GM23338 (cell line): ENCODE results near the gene DNAH6. TPM values are rescaled to one million over a fixed set of nuclear protein-coding genes. Genes with fewer than 3 reads are reported as not detected.
"Not testable (repeated sequence)": the region's sequence is repeated elsewhere in the genome, so short reads cannot be mapped to it uniquely, and the experiment has no call there.

ENCODE experiments used
- ATAC-seq: fragments of 200-7000 bp; cut with Tn5 transposase; 3 replicates; pipeline ENCODE4 v1.9.1; 2020
- DNase-seq: peaks from one replicate; pipeline ENCODE4 v3.0.0-alpha.2; 2015; ENCODE audit warnings: low spot score
- H2AFZ ChIP-seq: fragments of 200-600 bp; sonication (generic); 2 replicates; pipeline ENCODE4 v1.8.0; 2016; ENCODE audit warnings: antibody characterized with exemption, mild to moderate bottlenecking, moderate library complexity
- H3F3A ChIP-seq: fragments of 200-600 bp; sonication (generic); replicated peaks from 2 replicates; pipeline ENCODE4 v1.8.0; 2017; ENCODE audit warnings: antibody characterized with exemption, mixed run types, low read depth
- H3K27ac ChIP-seq: fragments of 200-600 bp; sonication (generic); 2 replicates; pipeline ENCODE4 v1.6.1; 2016; ENCODE audit warnings: low read depth
- H3K27me3 ChIP-seq: fragments of 200-600 bp; sonication (generic); 2 replicates; pipeline ENCODE4 v1.8.0; 2016; ENCODE audit warnings: mild to moderate bottlenecking, mixed run types, moderate library complexity; ENCODE audit not compliant: insufficient read depth
- H3K36me3 ChIP-seq: fragments of 200-600 bp; sonication (generic); 2 replicates; pipeline ENCODE4 v1.8.0; 2016; ENCODE audit warnings: mild to moderate bottlenecking; ENCODE audit not compliant: insufficient read depth
- H3K4me1 ChIP-seq: fragments of 200-600 bp; sonication (generic); 2 replicates; pipeline ENCODE4 v1.8.0; 2016; ENCODE audit warnings: mild to moderate bottlenecking, moderate library complexity; ENCODE audit not compliant: insufficient read depth
- H3K4me2 ChIP-seq: fragments of 200-600 bp; sonication (generic); 2 replicates; pipeline ENCODE4 v1.7.1; 2017; ENCODE audit warnings: mixed run types
- H3K4me3 ChIP-seq: fragments of 200-600 bp; sonication (generic); 2 replicates; pipeline ENCODE4 v1.6.1; 2016; ENCODE audit warnings: mixed run types
- H3K79me2 ChIP-seq: fragments of 200-600 bp; sonication (generic); replicated peaks from 2 replicates; pipeline ENCODE4 v1.8.0; 2017; ENCODE audit warnings: mild to moderate bottlenecking; ENCODE audit not compliant: insufficient read depth
- H3K9me2 ChIP-seq: fragments of 200-600 bp; sonication (generic); 2 replicates; pipeline ENCODE4 v1.8.0; 2017; ENCODE audit not compliant: insufficient read depth
- H4K20me1 ChIP-seq: fragments of 200-600 bp; sonication (generic); replicated peaks from 2 replicates; pipeline ENCODE4 v1.8.0; 2017; ENCODE audit warnings: mild to moderate bottlenecking; ENCODE audit not compliant: insufficient read depth
- H3K27ac Mint-ChIP-seq: 2 replicates; pipeline ENCODE4 v1.8.0; 2020; ENCODE audit warnings: inconsistent platforms, mild to moderate bottlenecking, moderate library complexity, mixed read lengths
- H3K27me3 Mint-ChIP-seq: 3 replicates; pipeline ENCODE4 v1.8.0; 2022; ENCODE audit warnings: low read depth, mild to moderate bottlenecking, moderate library complexity, mixed read lengths, inconsistent platforms; ENCODE audit not compliant: insufficient read depth, poor library complexity
- H3K36me3 Mint-ChIP-seq: 3 replicates; pipeline ENCODE4 v1.8.0; 2021; ENCODE audit warnings: low read depth, mild to moderate bottlenecking, inconsistent platforms, moderate library complexity, mixed read lengths
- H3K4me1 Mint-ChIP-seq: 3 replicates; pipeline ENCODE4 v1.8.0; 2020; ENCODE audit warnings: mild to moderate bottlenecking, inconsistent platforms, mixed read lengths
- H3K4me3 Mint-ChIP-seq: 3 replicates; pipeline ENCODE4 v1.8.0; 2021; ENCODE audit warnings: moderate library complexity, mild to moderate bottlenecking, inconsistent platforms, mixed read lengths
- H3K9me3 Mint-ChIP-seq: 3 replicates; pipeline ENCODE4 v1.8.0; 2020; ENCODE audit warnings: moderate library complexity, mild to moderate bottlenecking, inconsistent platforms, mixed read lengths
- CREB1 ChIP-seq: fragments of 250-450 bp; sonication (Bioruptor Pico); IDR thresholded peaks from 2 replicates; pipeline ENCODE4 v1.5.0; 2020; ENCODE audit warnings: low read depth, mild to moderate bottlenecking, moderate library complexity
- STAT1 ChIP-seq: IDR thresholded peaks from one replicate; pipeline ENCODE4 v1.6.1; 2016; ENCODE audit warnings: antibody characterized with exemption; ENCODE audit not compliant: unreplicated experiment
- ZNF114 ChIP-seq: fragments of 250-450 bp; sonication (Bioruptor Pico); IDR thresholded peaks from 2 replicates; pipeline ENCODE4 v1.5.0; 2020; ENCODE audit warnings: mild to moderate bottlenecking, moderate library complexity
- ZNF331 ChIP-seq: fragments of 250-450 bp; sonication (Bioruptor Pico); IDR thresholded peaks from 2 replicates; pipeline ENCODE4 v1.5.0; 2020; ENCODE audit warnings: low read depth, mild to moderate bottlenecking, moderate library complexity
- polyA plus RNA-seq: library from polyadenylated mRNA; unstranded; fragments of >200 nt; fragmentation: Nextera tagmentation; extraction: Ambion mirVana; gene quantifications from 2 replicates; pipeline ENCODE4 v1.2.1, GENCODE V29; 2016
- total RNA-seq: library from RNA; depleted of rRNA; stranded (reverse); fragments of >200 nt; shearing (Covaris generic); gene quantifications from 2 replicates; pipeline ENCODE4 v1.2.3, GENCODE V29; 2014; rRNA removed

DNAH6 gene
- total and polyA plus RNA-seq, 2 experiments from 2014 or later: 0.27 to 0.31 TPM

DNA sequence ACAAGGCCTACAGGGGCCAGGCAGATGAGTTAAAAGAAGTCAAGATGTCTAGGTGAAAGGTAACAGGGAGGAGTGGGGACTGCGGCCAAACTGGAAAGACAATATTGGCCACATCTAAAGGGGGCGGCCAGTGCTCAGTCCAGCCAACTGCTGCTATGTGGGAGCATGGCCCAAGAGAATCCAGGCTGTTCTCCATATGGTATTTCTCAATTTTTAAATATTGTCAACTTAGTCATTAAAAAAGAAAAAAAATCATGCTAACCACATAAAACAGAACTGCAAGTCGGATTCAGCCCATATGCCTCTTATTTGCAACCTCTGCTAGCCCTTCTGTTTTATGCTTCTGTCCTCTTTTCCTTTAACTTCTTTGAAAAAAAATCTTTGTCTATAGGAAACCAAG, 349.8 kb downstream of the DNAH6 start:
- Mint-ChIP-seq H3K27ac (no peak overlapping the region), H3K36me3 (no peaks in the 10 kb centered on the region), H3K9me3 (no peaks in the 10 kb centered on the region; the same call in 2 of the 3 replicates), H3K4me1 (peaks cover 10% of the 10 kb centered on the region), H3K27me3 (peaks cover 3% of the 10 kb centered on the region), H3K4me3 (no peak overlapping the region)
- no peaks in the 10 kb centered on the region for H3K36me3 ChIP-seq
- no peak for ATAC-seq
- no peak overlapping the region for H3K4me3 ChIP-seq
- TF ChIP-seq ZNF331 (CRISPR knock-in tag) (no peak), ZNF114 (CRISPR knock-in tag) (no peak), CREB1 (CRISPR knock-in tag) (no peak), STAT1 (no peak)
- no peaks in the 10 kb centered on the region for H3F3A ChIP-seq
- no peaks in the 10 kb centered on the region for H3K27me3 ChIP-seq
- no peaks in the 10 kb centered on the region for H3K79me2 ChIP-seq
- no peaks in the 10 kb centered on the region; the same call in 1 of the 2 replicates for H4K20me1 ChIP-seq
- no peak overlapping the region for H3K4me2 ChIP-seq
- no peak for DNase-seq
- no peaks in the 10 kb centered on the region for H3K9me2 ChIP-seq
- no peak overlapping the region for H3K27ac ChIP-seq
- no peak overlapping the region for H2AFZ ChIP-seq
- H3K4me1 ChIP-seq: peaks cover 5% of the 10 kb centered on the region; the same call in 1 of the 2 replicates

DNA sequence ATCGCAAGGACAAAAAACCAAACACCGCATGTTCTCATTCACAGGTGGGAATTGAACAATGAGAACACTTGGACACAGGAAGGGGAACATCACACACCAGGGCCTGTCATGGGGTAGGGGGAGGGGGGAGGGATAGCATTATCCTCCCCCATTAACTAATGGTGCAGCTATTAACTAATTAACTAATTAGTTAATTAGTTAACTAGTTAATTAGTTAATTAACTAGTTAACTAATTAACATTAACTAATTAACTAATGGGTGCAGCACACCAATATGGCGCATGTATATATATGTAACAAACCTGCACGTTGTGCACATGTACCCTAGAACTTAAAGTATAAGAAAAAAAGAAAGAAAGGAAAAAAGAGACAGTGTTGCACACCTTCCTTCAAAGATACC, 352.0 kb downstream of the DNAH6 start:
- not testable (repeated sequence) for DNase-seq, H3F3A ChIP-seq, H3K4me2 ChIP-seq, H3K36me3 ChIP-seq, H3K4me3 ChIP-seq, H3K4me3 Mint-ChIP-seq, H3K27ac ChIP-seq, ATAC-seq, H3K27ac Mint-ChIP-seq, H3K4me1 ChIP-seq, H3K9me3 Mint-ChIP-seq, H3K27me3 ChIP-seq, H3K79me2 ChIP-seq, H3K9me2 ChIP-seq, H4K20me1 ChIP-seq, H3K27me3 Mint-ChIP-seq, H3K4me1 Mint-ChIP-seq, H3K36me3 Mint-ChIP-seq, H2AFZ ChIP-seq

Other genes starting within 250 kb of the DNAH6 start
- gene SUCLG1, start 57.2 kb upstream of the DNAH6 start, total RNA-seq: 22.2 and 24.3 TPM in 2 replicates
- 33.2 and 36.0 TPM in 2 replicates for gene SUCLG1, start 57.2 kb upstream of the DNAH6 start, polyA plus RNA-seq